ENCODE data around the gene EPAS1. TPM values are rescaled to one million over a fixed set of nuclear protein-coding genes. Genes with fewer than 3 reads are reported as not detected.

The EPAS1 gene
- total and polyA plus RNA-seq, 9 of the 15 experiments (the other 6 are each of a cell fraction or from before 2014, with no cell fraction given), result 0.25 to 11.2 (median 4.1) TPM

GRCh38 chr2:46284260-46284659 is 12.9 kb upstream of the EPAS1 start:
- Histone ChIP-seq H3K79me2 (ENCODE audit: control insufficient read depth, insufficient read depth, low read length) (no peaks in the 10 kb centered on the region), H3K4me2 (ENCODE audit: insufficient read depth, low read length) (no peak overlapping the region), H3K9ac (ENCODE audit: insufficient read depth in 1 of 2, low read depth in 2 of 2, low read length in 2 of 2) (no peak overlapping the region), H3K36me3 (ENCODE audit: control insufficient read depth, insufficient read depth, low read length) (no peaks in the 10 kb centered on the region), H3K27ac (ENCODE audit: extremely low read depth, low read depth, low read length) (no peak overlapping the region), H3K4me3 (no peak overlapping the region), H3K9me3 (replicated peaks; ENCODE audit: control insufficient read depth, insufficient read depth, low read depth, low read length) (no peaks in the 10 kb centered on the region), H3K27me3 (ENCODE audit: control insufficient read depth in 2 of 2, insufficient read depth in 2 of 2, low read length in 2 of 2) (peaks cover 0 to 2% of the 10 kb centered on the region in 2 experiments; a peak in 1 of 5 replicates), H4K20me1 (replicated peaks; ENCODE audit: control insufficient read depth, insufficient read depth, low read length) (no peaks in the 10 kb centered on the region), H2AFZ (ENCODE audit: low read depth, low read length) (no peak overlapping the region), H3K9me1 (ENCODE audit: control insufficient read depth, insufficient read depth, low read length) (no peaks in the 10 kb centered on the region), H3K4me1 (replicated peaks in 1 of 2; ENCODE audit: control insufficient read depth in 2 of 2, insufficient read depth in 2 of 2, low read length in 2 of 2) (peaks cover 0 to 3% of the 10 kb centered on the region in 2 experiments; a peak in 2 of 5 replicates)
- no peak for ATAC-seq
- in situ Hi-C loops (cut with MboI), result no loop called here
- WGBS (ENCODE audit: insufficient coverage, low coverage, missing lambda C conversion rate), result 77% methylated on average over 1 of the region's 1 CpG
- intact Hi-C loops (cut with micrococcal nuclease), result no loop called here
- DNase-seq (ENCODE audit: extremely low read depth in 1 of 4, low spot score in 3 of 4), result no peak
- POLR2A ChIA-PET, result no interaction called here
- no TSS peak for BruUV-seq (replicated peaks)
- CTCF ChIA-PET (ENCODE audit: low intra/inter-chr PET ratio), result no interaction called here
- no peak for TF ChIP-seq ZNF324 (CRISPR knock-in tag; IDR thresholded peaks at IDR 0.05)
- TF ChIP-seq TSC22D4 (tag; IDR thresholded peaks at IDR 0.05), result no peak
- no peak for TF ChIP-seq SRSF3 (IDR thresholded peaks at IDR 0.05; ENCODE audit: insufficient read depth, low read length)
- no peak for TF ChIP-seq ZFP91 (CRISPR knock-in tag; IDR thresholded peaks at IDR 0.05)
- TF ChIP-seq TAL1 (IDR thresholded peaks at IDR 0.05), result no peak
- TF ChIP-seq, protein P1, sequence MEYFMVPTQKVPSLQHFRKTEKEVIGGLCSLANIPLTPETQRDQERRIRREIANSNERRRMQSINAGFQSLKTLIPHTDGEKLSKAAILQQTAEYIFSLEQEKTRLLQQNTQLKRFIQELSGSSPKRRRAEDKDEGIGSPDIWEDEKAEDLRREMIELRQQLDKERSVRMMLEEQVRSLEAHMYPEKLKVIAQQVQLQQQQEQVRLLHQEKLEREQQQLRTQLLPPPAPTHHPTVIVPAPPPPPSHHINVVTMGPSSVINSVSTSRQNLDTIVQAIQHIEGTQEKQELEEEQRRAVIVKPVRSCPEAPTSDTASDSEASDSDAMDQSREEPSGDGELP (CRISPR knock-in tag; IDR thresholded peaks at IDR 0.05; ENCODE audit: borderline replicate concordance), result no peak
- TF ChIP-seq SAFB2 (IDR thresholded peaks at IDR 0.05; ENCODE audit: borderline replicate concordance, low read depth, low read length, severe bottlenecking), result no peak
- TF ChIP-seq CHD2 (IDR thresholded peaks at IDR 0.05; ENCODE audit: low read depth, low read length), result no peak
- no peak for TF ChIP-seq RFX7 (CRISPR knock-in tag; IDR thresholded peaks at IDR 0.05)
- no peak for TF ChIP-seq NFE2 (IDR thresholded peaks at IDR 0.05; ENCODE audit: low read depth)
- TF ChIP-seq, protein P2, sequence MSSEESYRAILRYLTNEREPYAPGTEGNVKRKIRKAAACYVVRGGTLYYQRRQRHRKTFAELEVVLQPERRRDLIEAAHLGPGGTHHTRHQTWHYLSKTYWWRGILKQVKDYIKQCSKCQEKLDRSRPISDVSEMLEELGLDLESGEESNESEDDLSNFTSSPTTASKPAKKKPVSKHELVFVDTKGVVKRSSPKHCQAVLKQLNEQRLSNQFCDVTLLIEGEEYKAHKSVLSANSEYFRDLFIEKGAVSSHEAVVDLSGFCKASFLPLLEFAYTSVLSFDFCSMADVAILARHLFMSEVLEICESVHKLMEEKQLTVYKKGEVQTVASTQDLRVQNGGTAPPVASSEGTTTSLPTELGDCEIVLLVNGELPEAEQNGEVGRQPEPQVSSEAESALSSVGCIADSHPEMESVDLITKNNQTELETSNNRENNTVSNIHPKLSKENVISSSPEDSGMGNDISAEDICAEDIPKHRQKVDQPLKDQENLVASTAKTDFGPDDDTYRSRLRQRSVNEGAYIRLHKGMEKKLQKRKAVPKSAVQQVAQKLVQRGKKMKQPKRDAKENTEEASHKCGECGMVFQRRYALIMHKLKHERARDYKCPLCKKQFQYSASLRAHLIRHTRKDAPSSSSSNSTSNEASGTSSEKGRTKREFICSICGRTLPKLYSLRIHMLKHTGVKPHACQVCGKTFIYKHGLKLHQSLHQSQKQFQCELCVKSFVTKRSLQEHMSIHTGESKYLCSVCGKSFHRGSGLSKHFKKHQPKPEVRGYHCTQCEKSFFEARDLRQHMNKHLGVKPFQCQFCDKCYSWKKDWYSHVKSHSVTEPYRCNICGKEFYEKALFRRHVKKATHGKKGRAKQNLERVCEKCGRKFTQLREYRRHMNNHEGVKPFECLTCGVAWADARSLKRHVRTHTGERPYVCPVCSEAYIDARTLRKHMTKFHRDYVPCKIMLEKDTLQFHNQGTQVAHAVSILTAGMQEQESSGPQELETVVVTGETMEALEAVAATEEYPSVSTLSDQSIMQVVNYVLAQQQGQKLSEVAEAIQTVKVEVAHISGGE (CRISPR knock-in tag; IDR thresholded peaks at IDR 0.05), result no peak
- no peak for FAIRE-seq
